ENCODE measurements around the gene ZNF555.

Gene ZNF555

DNA sequence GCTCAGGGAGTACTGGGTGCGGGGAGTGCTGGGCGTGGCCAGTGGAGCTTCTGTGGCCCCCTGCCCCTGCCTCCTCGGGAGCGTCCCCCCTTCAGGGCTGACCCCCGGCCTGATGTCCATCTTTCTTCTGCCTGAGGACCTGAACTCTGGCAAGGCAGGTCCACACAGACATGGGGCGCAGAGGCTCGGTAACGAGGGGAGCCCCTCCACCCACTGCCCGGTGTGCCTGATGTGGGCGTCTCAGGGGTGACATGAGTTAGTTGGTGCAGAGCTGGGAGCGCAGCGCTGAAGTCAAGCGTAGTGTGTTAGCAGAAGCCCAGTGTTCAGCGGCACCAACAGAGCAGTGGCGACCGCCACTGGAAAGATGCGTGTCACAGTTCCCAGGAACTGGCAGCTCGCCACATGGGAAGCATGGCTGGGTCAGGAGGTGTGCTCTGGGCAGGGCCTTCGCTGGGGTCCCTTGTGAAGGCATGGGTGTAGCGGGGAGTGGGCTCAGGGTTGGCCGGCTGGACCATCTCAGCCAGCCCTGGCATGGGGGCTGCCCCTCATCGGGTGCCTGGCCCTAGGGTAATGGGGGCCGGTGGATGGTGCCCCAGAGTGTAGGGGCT, 44.5 kb upstream of the ZNF555 start:
- TF ChIP-seq, protein P1, sequence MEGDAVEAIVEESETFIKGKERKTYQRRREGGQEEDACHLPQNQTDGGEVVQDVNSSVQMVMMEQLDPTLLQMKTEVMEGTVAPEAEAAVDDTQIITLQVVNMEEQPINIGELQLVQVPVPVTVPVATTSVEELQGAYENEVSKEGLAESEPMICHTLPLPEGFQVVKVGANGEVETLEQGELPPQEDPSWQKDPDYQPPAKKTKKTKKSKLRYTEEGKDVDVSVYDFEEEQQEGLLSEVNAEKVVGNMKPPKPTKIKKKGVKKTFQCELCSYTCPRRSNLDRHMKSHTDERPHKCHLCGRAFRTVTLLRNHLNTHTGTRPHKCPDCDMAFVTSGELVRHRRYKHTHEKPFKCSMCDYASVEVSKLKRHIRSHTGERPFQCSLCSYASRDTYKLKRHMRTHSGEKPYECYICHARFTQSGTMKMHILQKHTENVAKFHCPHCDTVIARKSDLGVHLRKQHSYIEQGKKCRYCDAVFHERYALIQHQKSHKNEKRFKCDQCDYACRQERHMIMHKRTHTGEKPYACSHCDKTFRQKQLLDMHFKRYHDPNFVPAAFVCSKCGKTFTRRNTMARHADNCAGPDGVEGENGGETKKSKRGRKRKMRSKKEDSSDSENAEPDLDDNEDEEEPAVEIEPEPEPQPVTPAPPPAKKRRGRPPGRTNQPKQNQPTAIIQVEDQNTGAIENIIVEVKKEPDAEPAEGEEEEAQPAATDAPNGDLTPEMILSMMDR (IDR thresholded peaks at IDR 0.05; ENCODE audit: low read depth, low read length, missing control alignments) = no peak
- DNase-seq (ENCODE audit: low read depth) = no peak
- in situ Hi-C loops (cut with HindIII; ENCODE audit: low sequenced_read_pairs) = no loop called here
- no peak overlapping the region for H3K4me3 ChIP-seq (ENCODE audit: low read depth, low read length)

DNA sequence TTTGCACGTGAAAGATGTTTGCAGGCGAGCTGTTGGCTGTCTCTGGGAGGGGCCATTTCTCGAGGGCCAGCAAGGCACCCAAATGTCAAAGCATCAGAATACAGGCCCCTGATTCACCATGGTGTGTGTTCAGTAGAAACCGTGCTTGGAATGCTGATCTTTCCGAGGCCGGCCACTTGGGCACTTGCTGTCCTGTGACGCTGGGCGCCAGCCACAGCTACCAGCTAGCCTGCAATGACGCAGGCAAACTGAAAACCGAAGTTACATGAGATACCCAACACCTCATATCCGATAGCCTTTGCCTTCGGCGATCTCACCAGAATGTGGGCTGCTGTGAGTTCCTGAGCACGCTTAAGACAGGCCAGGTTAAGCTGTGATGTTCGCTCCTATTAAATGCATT, 44.0 kb upstream of the ZNF555 start:
- H3K4me3 ChIP-seq (ENCODE audit: low read depth, low read length) = no peak overlapping the region
- no peak for DNase-seq (ENCODE audit: low read depth)
- in situ Hi-C loops (cut with HindIII; ENCODE audit: low sequenced_read_pairs) = no loop called here
- TF ChIP-seq, protein P1 (IDR thresholded peaks at IDR 0.05; ENCODE audit: low read depth, low read length, missing control alignments) = no peak

DNA sequence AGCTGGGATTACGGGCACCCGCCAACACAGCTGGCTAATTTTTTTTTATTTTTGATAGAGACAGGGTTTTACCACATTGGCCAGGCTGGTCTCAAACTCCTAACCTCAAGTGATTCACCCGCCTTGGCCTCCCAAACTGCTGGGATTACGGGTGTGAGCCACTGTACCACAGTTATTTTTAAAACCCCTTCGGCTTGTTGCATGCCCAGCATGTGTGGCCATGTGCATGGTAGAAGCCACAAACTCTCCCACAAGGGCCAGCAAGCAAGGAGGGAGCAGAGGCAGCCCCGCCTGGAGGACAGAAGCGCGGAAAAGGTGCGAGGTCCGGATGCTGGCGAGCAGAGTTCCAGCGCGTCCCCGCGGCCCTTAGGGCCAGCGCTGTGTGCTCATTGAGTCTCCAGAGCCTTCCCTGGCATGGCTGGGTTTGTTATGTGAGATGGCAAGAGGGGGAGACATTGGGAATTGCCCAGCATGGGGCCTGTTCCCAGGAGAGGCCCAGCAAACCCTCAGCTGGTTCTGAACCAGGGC, 43.1 kb upstream of the ZNF555 start:
- in situ Hi-C loops (cut with HindIII; ENCODE audit: low sequenced_read_pairs) = no loop called here
- H3K4me3 ChIP-seq (ENCODE audit: low read depth, low read length) = no peak overlapping the region
- TF ChIP-seq, protein P1 (IDR thresholded peaks at IDR 0.05; ENCODE audit: low read depth, low read length, missing control alignments) = no peak
- DNase-seq (ENCODE audit: low read depth) = no peak

DNA sequence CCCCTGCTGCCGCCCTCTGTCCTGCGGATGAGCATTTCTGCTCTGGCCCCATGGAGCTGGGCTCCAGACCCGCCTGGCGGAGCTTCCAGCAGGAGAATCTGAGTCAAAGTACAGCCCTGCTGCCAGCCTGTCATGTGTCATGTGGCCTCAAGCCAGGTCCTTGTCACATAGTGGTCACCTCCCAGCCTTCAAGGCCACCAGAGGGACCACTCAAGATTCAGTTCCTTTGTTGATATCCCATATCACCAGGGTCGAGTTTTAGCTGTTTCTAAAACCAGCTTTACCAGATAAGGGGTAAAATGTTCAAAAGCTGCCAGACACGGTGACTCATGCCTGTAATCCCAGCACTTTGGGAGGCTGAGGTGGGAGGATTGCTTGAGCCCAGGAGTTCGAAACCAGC, 42.5 kb upstream of the ZNF555 start:
- no peak for DNase-seq (ENCODE audit: low read depth)
- TF ChIP-seq, protein P1 (IDR thresholded peaks at IDR 0.05; ENCODE audit: low read depth, low read length, missing control alignments) = no peak
- in situ Hi-C loops (cut with HindIII; ENCODE audit: low sequenced_read_pairs) = no loop called here
- no peak overlapping the region for H3K4me3 ChIP-seq (ENCODE audit: low read depth, low read length)

DNA sequence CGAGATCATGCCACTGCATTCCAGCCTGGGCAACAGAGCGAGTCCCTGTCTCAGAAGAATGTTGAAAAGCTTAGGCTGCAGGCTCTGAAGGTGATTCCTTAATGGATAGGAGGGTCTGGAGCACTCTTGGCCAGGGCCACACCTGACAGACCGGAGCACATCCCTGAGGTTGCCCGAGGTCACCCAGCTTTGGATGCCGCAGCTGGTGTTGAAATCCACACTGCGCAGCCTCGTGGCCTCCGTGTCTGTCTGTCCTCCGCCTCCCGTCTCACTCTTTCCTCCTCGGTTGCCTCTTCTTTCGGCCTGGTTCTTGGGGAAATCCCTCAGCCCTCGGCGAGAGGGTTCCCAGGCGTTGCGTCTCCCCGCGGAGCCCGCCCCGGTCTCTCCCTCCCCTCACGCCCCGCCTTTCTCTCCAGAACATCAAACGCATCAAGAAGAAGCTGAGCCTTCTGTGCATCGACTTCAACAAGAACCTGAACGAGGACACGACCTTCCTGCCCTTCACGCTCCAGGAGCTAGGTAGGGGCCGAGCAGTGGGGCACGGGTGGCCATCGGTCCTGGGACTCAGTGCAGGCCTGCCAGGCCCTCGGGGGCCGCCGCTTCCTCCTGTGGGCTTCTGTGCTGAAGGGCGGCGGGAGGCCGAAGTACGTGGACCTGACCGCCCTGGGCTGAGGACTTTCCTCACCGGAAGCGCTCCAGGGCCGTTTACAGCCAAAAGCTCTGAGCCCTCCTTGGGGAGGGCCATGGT, 41.8 kb upstream of the ZNF555 start:
- in situ Hi-C loops (cut with HindIII; ENCODE audit: low sequenced_read_pairs) = no loop called here
- no peak for DNase-seq (ENCODE audit: low read depth)
- TF ChIP-seq, protein P1 (IDR thresholded peaks at IDR 0.05; ENCODE audit: low read depth, low read length, missing control alignments) = no peak

DNA sequence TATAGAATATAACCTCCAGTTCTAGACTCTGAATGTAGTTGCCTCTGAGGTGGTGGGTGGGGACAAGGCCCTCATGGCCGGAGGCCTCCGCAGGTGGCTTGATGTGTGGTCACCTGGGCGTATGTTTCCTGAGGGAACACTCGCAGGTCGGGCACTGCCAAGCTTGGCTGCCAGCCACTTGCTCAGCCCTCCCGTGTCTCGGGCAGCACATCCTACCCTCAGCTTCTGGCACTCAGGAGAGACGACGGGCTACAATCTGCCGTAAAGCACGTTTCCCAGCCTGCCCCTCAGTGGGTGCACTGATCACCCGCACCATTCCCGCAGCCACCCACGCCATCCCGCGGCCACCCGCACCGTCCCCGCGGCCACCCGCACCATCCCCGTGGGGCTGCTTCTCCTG, 40.8 kb upstream of the ZNF555 start:
- in situ Hi-C loops (cut with HindIII; ENCODE audit: low sequenced_read_pairs) = no loop called here
- DNase-seq (ENCODE audit: low read depth) = no peak
- no peak overlapping the region for H3K4me3 ChIP-seq (ENCODE audit: low read depth, low read length)
- TF ChIP-seq, protein P1 (IDR thresholded peaks at IDR 0.05; ENCODE audit: low read depth, low read length, missing control alignments) = no peak

More for the DNA sequence above, 41.8 kb upstream of the ZNF555 start:
- no peak overlapping the region for H3K4me3 ChIP-seq (ENCODE audit: low read depth, low read length)

Measured in astrocyte of the cerebellum (primary cell).